ENCODE measurements around the gene NHERF1.

NHERF1 gene

GRCh38 chr17:74805591-74805991, 57.2 kb downstream of the NHERF1 start:
- no peak for ATAC-seq
- TF ChIP-seq PATZ1 (CRISPR knock-in tag; IDR thresholded peaks at IDR 0.05; ENCODE audit: borderline replicate concordance) (no peak), CSRNP3 (CRISPR knock-in tag; IDR thresholded peaks at IDR 0.05) (no peak), GLIS3 (CRISPR knock-in tag; IDR thresholded peaks at IDR 0.05) (no peak), ZNF8 (CRISPR knock-in tag; IDR thresholded peaks at IDR 0.05) (no peak), SNAI2 (CRISPR knock-in tag; IDR thresholded peaks at IDR 0.05) (no peak), TCF4 (CRISPR knock-in tag; IDR thresholded peaks at IDR 0.05; ENCODE audit: borderline replicate concordance) (no peak), RARB (CRISPR knock-in tag; IDR thresholded peaks at IDR 0.05) (no peak), ESRRG (CRISPR knock-in tag; IDR thresholded peaks at IDR 0.05) (no peak), ISL1 (CRISPR knock-in tag; IDR thresholded peaks at IDR 0.05) (no peak), ZNF565 (CRISPR knock-in tag; conservative IDR thresholded peaks at IDR 0.05; ENCODE audit: low read depth) (no peak), TSHZ2 (CRISPR knock-in tag; IDR thresholded peaks at IDR 0.05) (no peak), ZNF70 (CRISPR knock-in tag; IDR thresholded peaks at IDR 0.05) (no peak), CREB5 (CRISPR knock-in tag; IDR thresholded peaks at IDR 0.05; ENCODE audit: low read depth) (no peak), ARNTL (CRISPR knock-in tag; IDR thresholded peaks at IDR 0.05; ENCODE audit: borderline replicate concordance, low read depth) (no peak), ZFP3 (CRISPR knock-in tag; IDR thresholded peaks at IDR 0.05) (no peak)

- TF ChIP-seq ZNF70 (CRISPR knock-in tag; IDR thresholded peaks at IDR 0.05) (no peak), TSHZ2 (CRISPR knock-in tag; IDR thresholded peaks at IDR 0.05) (no peak), ZNF8 (CRISPR knock-in tag; IDR thresholded peaks at IDR 0.05) (no peak), BACH2 (CRISPR knock-in tag; IDR thresholded peaks at IDR 0.05; ENCODE audit: borderline replicate concordance) (no peak), POU6F1 (CRISPR knock-in tag; IDR thresholded peaks at IDR 0.05; ENCODE audit: borderline replicate concordance, low read depth) (no peak), PPARA (CRISPR knock-in tag; IDR thresholded peaks at IDR 0.05; ENCODE audit: borderline replicate concordance) (no peak), CSDC2 (CRISPR knock-in tag; IDR thresholded peaks at IDR 0.05) (no peak), CSRNP3 (CRISPR knock-in tag; IDR thresholded peaks at IDR 0.05) (no peak), ARNTL (CRISPR knock-in tag; IDR thresholded peaks at IDR 0.05; ENCODE audit: borderline replicate concordance, low read depth) (no peak), ZFP30 (CRISPR knock-in tag; IDR thresholded peaks at IDR 0.05) (no peak), ZC3H10 (CRISPR knock-in tag; IDR thresholded peaks at IDR 0.05) (no peak), RARB (CRISPR knock-in tag; IDR thresholded peaks at IDR 0.05) (no peak), SNAI2 (CRISPR knock-in tag; IDR thresholded peaks at IDR 0.05) (no peak), ISL1 (CRISPR knock-in tag; IDR thresholded peaks at IDR 0.05) (no peak), ESRRG (CRISPR knock-in tag; IDR thresholded peaks at IDR 0.05) (no peak)
- ATAC-seq, result no peak
Observed at GRCh38 chr17:74806334-74806733, 57.9 kb downstream of the NHERF1 start.

Measured in SK-N-SH treated with all-trans-retinoic acid at 6 μM for 48 hours (cell line).